ENCODE results near the gene UXS1. TPM values are rescaled to one million over a fixed set of nuclear protein-coding genes. Genes with fewer than 3 reads are reported as not detected.

The UXS1 gene
- total RNA-seq, 2 experiments from 2014 or later, result 20.5 to 21.9 TPM

- H3K4me2 ChIP-seq (ENCODE audit: low read length), result no peak overlapping the region
- POLR2A ChIA-PET, result interaction anchor here (1.2 kb wide), 1 partner anchor 12 kb away, joined by 4 read pairs; no protein-coding TSS in a partner anchor
- no peak overlapping the region for H3K27ac ChIP-seq (ENCODE audit: low read depth, low read length, poor library complexity, severe bottlenecking)
- H4K20me1 ChIP-seq (ENCODE audit: insufficient read depth, low read length), result peaks cover 6% of the 10 kb centered on the region; the same call in 1 of the 2 replicates
- no peaks in the 10 kb centered on the region for H3K9me2 ChIP-seq (ENCODE audit: insufficient read depth, low read length)
- H3K36me3 ChIP-seq (ENCODE audit: insufficient read depth, low read length), result peaks cover 4% of the 10 kb centered on the region; the same call in 1 of the 2 replicates
- no peak overlapping the region for H3K4me3 ChIP-seq (ENCODE audit: low read depth, low read length, poor library complexity, severe bottlenecking)
- BruUV-seq (replicated peaks), result no TSS peak
- H3K9me3 ChIP-seq (ENCODE audit: low read length), result no peaks in the 10 kb centered on the region
- no peak overlapping the region for H2AFZ ChIP-seq (ENCODE audit: low read length)
- DNase-seq (ENCODE audit: low spot score), result no peak
- intact Hi-C loops (cut with micrococcal nuclease; ENCODE audit: unreplicated experiment), result no loop called here
- CTCF ChIA-PET (ENCODE audit: unreplicated experiment), result no interaction called here
- H3K79me2 ChIP-seq (ENCODE audit: insufficient read depth, low read depth, low read length), result peaks cover 3% of the 10 kb centered on the region; the same call in 1 of the 2 replicates
- TF ChIP-seq CTCF (conservative IDR thresholded peaks at IDR 0.05; ENCODE audit: low read length) (no peak), EZH2phosphoT487 (IDR thresholded peaks at IDR 0.05; ENCODE audit: borderline replicate concordance, low read depth, low read length) (no peak)
- H3K4me1 ChIP-seq (ENCODE audit: insufficient read depth, low read length, poor library complexity, severe bottlenecking), result no peaks in the 10 kb centered on the region
These were observed 13.0 kb downstream of the UXS1 start for GRCh38 chr2:106181064-106181463.

DNA sequence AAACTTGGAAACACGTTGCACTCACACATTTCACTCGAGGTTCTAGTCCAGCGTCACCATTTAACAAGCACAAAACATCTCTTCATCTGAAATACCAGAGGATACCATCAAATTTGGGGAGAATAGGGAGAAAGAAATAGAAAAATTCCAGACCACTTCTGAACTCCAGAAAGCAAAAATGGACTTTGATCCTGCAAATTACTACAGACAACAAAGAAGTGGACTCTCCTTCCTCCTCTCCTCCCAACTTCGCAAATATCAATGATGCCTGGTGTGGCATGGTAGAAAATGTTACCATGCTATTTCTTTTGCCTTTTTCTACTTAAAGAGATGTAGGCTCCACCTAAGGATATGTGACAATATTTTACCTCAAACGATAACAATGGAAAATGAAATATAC lies 13.5 kb downstream of the UXS1 start:
- Histone ChIP-seq H3K9me2 (ENCODE audit: insufficient read depth, low read length) (no peaks in the 10 kb centered on the region), H3K4me1 (ENCODE audit: insufficient read depth, low read length, poor library complexity, severe bottlenecking) (no peaks in the 10 kb centered on the region), H3K36me3 (ENCODE audit: insufficient read depth, low read length) (peaks cover 4% of the 10 kb centered on the region; the same call in 1 of the 2 replicates), H3K9me3 (ENCODE audit: low read length) (no peaks in the 10 kb centered on the region), H4K20me1 (ENCODE audit: insufficient read depth, low read length) (peaks cover 6% of the 10 kb centered on the region; the same call in 1 of the 2 replicates), H3K27ac (ENCODE audit: low read depth, low read length, poor library complexity, severe bottlenecking) (no peak overlapping the region), H2AFZ (ENCODE audit: low read length) (no peak overlapping the region), H3K4me2 (ENCODE audit: low read length) (no peak overlapping the region), H3K4me3 (ENCODE audit: low read depth, low read length, poor library complexity, severe bottlenecking) (no peak overlapping the region), H3K79me2 (ENCODE audit: insufficient read depth, low read depth, low read length) (peaks cover 3% of the 10 kb centered on the region; the same call in 1 of the 2 replicates)
- TF ChIP-seq CTCF (conservative IDR thresholded peaks at IDR 0.05; ENCODE audit: low read length) (no peak), EZH2phosphoT487 (IDR thresholded peaks at IDR 0.05; ENCODE audit: borderline replicate concordance, low read depth, low read length) (no peak)
- POLR2A ChIA-PET, result no interaction called here
- intact Hi-C loops (cut with micrococcal nuclease; ENCODE audit: unreplicated experiment), result no loop called here
- CTCF ChIA-PET (ENCODE audit: unreplicated experiment), result no interaction called here
- no TSS peak for BruUV-seq (replicated peaks)
- DNase-seq (ENCODE audit: low spot score), result no peak

DNA sequence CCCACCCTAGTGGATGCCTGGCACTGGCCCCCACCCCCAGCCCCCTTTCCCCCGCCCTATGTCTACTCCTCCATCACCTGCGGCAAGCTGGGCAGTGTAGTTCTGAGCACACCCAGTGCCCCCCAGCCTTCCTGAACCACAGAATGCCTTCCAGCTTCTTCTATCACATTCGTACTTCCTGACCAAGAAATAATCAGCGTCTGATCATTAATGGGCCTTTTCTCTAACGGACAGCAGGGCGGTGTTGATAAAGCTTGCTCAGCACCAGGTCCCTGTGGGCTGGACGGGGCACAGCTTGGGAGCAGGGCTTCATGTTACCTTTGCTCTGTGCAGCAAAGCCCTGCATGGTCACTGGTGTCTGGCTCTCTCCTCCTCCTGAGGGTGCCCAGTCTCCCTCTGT lies 15.4 kb downstream of the UXS1 start:
- H3K4me1 ChIP-seq (ENCODE audit: insufficient read depth, low read length, poor library complexity, severe bottlenecking), result no peaks in the 10 kb centered on the region
- no peaks in the 10 kb centered on the region for H3K9me3 ChIP-seq (ENCODE audit: low read length)
- H3K9me2 ChIP-seq (ENCODE audit: insufficient read depth, low read length), result no peaks in the 10 kb centered on the region
- ChIA-PET CTCF (ENCODE audit: unreplicated experiment) (no interaction called here), POLR2A (no interaction called here)
- no peak overlapping the region for H2AFZ ChIP-seq (ENCODE audit: low read length)
- no peak overlapping the region for H3K4me2 ChIP-seq (ENCODE audit: low read length)
- intact Hi-C loops (cut with micrococcal nuclease; ENCODE audit: unreplicated experiment), result no loop called here
- DNase-seq (ENCODE audit: low spot score), result no peak
- peaks cover 6% of the 10 kb centered on the region; the same call in 1 of the 2 replicates for H4K20me1 ChIP-seq (ENCODE audit: insufficient read depth, low read length)
- H3K27ac ChIP-seq (ENCODE audit: low read depth, low read length, poor library complexity, severe bottlenecking), result no peak overlapping the region
- TF ChIP-seq EZH2phosphoT487 (IDR thresholded peaks at IDR 0.05; ENCODE audit: borderline replicate concordance, low read depth, low read length), result no peak
- TF ChIP-seq CTCF (conservative IDR thresholded peaks at IDR 0.05; ENCODE audit: low read length), result no peak
- no TSS peak for BruUV-seq (replicated peaks)
- H3K36me3 ChIP-seq (ENCODE audit: insufficient read depth, low read length), result no peaks in the 10 kb centered on the region
- H3K4me3 ChIP-seq (ENCODE audit: low read depth, low read length, poor library complexity, severe bottlenecking), result no peak overlapping the region
- peaks cover 3% of the 10 kb centered on the region; the same call in 1 of the 2 replicates for H3K79me2 ChIP-seq (ENCODE audit: insufficient read depth, low read depth, low read length)
